GM21717 (cell line): ENCODE results near the gene PTPN1.

ENCODE experiments used
- ATAC-seq: cut with Tn5 transposase; IDR thresholded peaks from one replicate; pipeline ENCODE4 v1.9.1; 2021; ENCODE audit warnings: mild to moderate bottlenecking, moderate library complexity; ENCODE audit not compliant: unreplicated experiment

PTPN1 gene

DNA sequence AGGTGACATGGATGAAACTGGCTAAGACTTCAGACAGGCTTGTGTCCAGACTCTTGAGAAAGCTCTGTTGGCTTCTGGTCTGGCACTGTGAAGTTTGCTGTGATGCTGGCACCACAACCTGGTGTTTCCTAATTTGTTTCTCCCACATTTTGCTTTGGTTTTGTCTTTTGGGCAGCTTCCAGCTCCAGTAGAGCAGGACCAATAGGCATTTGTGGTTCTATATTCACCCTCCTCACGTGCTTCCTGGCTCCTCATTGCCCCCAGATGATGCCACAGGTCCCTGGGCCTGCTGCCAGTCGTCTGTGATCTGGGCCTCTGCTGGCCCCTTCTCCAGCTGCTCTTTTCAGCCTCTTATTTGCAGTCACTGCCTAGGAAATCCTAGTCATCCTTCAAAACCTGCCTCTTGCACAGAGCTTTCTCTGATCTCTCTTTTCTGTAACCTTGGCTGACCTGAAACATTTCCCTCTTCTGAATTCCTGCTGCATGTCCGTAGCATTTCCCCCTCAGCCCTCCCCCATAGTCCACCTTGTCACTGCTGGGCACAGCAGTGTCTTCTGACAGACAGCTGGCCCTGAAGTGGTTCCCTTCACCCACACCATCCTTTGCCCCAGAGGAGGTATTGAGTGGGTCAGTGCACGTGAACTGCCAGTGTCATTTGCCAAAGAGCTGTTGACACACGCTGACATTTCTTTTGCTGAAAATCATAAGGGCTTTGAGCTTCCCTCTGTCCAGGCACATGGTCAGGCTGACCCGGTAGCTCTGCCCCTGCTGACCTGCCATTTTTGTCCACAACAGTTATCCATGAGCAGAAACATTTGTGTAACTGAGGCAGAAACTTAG is 63.0 kb downstream of the PTPN1 start:
- ATAC-seq, result no peak

DNA sequence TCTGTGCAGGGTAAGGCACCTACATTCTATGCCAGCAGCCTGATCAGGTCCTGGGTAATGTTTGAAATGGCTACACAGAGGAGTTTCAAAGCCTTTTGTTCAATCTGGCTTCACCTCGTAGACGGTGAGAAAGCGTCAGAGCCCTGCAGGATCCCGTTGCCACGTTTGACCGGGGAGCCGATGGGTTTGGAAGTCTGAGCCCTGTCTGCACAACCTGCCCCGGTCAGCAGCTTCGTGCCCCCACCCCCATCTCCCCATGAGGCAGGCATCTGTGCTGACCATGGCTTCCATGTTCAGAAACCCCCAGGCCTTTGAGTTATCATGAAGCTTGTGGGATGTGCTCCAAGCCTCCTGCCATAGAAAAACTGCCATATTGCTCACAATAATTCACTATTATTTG is 63.9 kb downstream of the PTPN1 start:
- ATAC-seq, result no peak

DNA sequence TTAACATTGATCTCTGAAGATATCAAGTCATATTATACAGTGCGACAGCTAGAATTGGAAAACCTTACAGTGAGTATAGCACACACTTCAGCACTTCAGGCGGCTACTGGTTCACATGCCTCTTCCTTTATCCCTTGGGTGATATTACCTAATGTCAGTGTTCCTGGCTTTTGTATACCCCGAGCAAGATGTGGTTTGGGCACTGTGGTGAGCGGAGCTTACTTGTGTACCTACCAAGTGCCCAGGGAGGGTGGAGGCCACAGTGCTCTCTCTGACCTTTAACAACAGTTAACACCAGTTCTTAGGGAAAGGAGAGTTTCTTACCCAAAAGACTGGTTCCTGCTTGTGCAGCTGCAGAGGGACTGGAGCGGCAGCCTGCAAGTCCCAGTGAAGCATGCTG is 64.4 kb downstream of the PTPN1 start:
- no peak for ATAC-seq

DNA sequence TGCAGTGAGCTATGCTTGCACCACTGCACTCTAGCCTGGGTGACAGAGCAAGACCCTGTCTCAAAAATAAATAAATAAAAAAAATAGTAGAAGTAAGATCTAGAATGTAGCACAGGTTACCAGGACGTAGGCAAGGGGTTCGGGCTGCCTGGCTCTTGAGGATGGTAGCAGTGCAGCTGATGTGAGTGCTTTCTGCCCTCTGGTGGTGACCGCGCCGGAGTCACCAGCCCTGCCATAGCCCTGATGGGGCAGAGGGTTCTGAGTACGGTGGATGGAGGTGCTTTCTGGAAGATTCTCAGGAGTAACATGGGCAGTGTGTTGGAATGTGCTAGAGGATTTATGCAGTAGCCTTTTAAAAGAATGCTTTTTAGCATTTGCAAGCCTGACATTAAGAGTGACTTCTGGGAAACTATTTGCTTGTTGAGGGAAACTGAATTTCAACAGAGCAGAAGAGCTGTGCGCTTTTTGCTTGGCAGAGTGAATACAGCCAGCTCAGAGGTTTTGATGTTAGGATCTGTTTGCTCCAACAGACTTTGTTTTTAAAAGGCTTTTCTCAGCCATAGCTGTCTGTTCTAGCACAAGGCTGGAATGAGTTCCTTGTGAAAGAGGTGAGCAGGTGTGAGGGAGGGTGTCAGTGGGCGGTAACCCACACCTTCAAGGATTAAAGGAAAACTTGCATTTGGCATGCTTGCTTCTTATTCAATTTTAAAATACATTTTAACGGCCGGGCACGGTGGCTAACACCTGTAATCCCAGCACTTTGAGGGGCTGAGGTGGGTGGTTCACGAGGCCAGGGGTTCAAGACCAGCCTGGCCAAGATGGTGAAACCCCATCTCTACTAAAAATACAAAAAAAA is 65.9 kb downstream of the PTPN1 start:
- ATAC-seq, result no peak

DNA sequence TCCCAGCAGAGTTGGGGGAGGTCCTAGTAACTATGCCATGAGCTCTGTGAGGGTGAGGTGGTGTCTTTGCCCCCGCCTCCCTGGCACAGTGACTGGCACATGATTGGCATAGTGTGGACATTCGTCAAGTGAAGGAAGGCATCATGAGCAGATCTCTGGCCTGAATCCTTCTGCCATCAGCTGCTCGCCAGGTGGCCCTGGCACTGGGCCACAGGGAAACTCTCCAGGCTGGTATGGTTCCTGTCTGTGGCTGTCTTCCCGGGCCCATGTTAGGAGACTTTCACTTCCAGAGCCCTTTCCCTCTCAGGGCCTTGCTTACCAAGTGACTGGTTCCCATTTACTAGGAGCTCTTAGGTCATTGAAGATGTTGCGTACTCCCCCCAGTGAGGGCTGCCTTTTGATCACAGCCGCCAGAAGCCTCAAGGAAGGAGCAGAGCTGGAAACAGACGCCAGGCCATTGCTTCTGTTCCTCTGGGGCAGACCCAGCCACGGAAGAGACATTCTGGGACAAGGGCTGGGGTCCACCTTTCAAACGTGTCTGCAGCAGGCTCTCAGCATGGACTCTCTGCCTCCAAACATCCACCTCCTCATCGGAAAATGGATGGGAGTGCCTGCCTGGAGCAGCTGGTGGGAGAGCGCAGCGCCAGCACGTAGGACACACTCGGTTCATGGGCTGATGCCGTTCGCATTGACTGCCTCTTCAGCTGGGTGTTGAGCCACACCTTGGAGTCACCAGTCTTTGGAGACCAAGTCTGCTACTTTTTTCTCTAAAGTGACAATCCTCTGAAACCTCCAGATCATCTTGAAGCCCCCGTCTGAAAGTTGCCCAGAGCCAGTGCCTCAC is 67.2 kb downstream of the PTPN1 start:
- ATAC-seq, result no peak

DNA sequence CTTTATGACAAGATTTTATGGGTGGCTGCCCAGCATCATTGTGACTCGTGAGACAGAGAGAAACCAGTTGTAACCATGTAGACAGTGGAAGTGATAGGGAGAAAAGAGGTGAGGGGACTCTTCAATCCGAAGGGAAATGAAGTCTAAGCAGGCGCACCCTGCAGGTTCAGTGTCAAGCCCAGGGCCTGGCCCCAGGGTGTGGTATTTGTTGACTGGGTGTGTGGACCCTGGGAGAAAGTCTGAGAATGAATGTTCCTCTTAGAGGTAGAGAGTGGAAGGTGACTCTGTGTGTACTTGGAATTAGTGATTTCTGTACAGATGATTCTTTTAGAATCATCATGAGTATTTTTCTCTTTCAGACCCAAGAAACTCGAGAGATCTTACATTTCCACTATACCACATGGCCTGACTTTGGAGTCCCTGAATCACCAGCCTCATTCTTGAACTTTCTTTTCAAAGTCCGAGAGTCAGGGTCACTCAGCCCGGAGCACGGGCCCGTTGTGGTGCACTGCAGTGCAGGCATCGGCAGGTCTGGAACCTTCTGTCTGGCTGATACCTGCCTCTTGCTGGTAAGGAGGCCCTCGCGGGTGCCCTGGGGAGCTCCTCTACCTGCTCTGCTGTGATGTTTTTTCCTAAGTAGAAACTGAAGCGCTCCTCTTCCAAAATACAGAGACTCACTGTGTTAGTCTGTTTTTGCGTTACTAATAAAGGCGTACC is 68.0 kb downstream of the PTPN1 start:
- ATAC-seq, result no peak

DNA sequence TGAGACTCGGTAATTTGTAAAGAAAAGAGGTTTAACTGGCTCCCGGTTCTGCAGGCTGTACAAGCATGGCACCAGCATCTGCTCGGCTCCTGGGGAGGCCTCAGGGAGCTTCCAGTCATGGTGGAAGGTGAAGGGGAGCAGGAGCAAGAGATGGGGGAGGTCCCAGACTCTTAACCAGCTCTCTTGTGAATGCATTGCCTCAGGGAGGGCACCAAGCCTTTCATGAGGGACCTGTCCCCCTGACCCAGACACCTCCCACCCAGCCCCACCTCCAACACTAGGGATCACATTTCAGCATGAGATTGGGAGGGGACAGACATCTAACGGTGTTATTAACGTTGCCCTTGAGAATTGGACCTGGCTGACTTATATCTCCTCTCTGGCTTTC is 68.6 kb downstream of the PTPN1 start:
- ATAC-seq, result no peak

DNA sequence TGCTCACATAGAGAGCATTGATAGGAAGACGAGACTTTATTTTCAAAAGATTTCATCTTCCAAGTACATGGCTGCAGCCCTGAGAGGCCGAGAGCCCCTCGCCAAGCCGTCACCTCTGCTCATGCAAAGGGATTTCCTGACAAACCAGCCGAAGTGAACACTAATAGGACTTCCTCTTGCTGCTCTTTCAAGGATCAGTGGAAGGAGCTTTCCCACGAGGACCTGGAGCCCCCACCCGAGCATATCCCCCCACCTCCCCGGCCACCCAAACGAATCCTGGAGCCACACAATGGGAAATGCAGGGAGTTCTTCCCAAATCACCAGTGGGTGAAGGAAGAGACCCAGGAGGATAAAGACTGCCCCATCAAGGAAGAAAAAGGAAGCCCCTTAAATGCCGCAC is 69.3 kb downstream of the PTPN1 start:
- ATAC-seq, result no peak

DNA sequence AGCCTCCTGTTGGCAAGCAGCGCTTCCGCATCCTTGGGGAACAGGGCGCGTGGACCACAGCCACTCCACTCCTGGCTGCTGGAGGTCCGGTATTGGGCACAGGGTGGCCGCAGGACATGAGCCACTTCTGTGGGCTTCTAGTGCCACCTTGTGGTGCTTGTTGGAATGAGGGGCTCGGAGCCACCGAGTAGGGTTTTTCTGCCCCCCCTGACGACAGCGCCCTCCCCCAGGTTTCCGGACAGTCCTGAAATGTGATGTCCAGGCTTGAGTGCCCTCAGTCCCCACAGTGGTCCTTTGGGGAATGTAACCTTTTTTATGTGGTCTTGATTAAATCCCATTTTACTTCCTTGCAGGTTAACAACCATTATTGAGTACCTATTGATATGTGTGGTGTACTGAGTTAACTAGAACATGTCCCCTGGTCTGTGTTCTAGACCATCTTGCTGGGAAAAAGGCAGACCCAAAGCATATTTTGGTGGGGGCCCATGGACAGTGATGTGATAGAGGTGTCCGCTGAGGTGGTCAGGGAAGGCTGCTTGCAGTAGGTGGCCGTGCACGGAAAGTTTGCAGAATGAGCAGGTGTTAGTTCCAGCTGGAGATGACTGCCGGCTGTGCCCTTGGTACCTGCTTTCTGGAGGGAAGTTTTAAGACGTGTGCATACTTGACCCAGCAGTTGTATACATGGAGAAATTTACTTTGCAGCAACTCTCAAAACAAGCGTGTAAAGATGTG is 70.0 kb downstream of the PTPN1 start:
- ATAC-seq, result no peak

DNA sequence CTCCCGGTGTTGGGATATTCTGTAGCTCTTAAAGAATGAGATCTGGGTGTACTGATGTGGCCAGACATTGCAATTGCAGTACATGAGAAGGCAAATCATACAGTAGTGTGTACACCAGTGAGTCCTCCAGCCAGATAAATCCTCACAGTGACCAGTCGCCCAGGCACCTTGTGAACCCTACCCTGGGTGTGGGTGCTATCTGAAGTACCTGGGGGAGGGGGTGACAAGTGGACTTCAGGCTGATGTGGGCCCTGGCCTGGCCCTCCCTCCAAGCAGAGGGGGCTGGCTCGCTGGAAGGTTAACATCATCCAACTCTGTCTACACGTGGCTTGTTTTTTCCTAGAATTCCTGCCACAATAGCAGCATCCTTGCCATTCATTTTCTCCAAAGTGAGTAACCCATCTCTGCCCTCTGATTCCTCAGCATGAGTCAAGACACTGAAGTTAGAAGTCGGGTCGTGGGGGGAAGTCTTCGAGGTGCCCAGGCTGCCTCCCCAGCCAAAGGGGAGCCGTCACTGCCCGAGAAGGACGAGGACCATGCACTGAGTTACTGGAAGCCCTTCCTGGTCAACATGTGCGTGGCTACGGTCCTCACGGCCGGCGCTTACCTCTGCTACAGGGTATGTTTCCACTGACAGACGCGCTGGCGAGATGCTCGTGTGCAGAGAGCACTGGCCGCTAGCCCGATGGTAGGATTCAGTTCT is 70.8 kb downstream of the PTPN1 start:
- ATAC-seq, result no peak

DNA sequence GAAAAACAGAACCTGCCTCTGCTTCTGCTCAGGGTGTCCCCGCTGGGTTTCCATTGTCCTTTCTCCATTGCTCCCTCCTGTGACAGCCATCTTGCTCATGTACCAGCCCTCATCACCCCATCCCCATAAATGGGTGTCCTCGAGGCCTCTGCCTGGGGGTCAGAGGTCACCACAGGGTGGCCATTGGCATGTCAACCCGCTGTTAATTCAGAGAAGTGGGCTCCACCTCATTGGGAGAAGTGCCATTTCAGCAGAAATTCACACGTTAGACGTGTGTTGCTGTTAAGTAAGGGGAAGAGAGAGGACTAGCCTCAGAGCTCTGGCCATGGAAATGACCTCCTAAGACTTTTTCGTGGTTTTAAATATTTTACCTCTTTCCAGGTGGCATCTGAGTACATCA is 71.9 kb downstream of the PTPN1 start:
- ATAC-seq, result no peak

DNA sequence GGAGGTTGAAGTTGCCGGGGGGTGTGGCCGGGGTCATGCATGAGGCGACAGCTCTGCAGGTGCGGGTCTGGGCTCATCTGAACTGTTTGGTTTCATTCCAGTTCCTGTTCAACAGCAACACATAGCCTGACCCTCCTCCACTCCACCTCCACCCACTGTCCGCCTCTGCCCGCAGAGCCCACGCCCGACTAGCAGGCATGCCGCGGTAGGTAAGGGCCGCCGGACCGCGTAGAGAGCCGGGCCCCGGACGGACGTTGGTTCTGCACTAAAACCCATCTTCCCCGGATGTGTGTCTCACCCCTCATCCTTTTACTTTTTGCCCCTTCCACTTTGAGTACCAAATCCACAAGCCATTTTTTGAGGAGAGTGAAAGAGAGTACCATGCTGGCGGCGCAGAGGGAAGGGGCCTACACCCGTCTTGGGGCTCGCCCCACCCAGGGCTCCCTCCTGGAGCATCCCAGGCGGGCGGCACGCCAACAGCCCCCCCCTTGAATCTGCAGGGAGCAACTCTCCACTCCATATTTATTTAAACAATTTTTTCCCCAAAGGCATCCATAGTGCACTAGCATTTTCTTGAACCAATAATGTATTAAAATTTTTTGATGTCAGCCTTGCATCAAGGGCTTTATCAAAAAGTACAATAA is 72.5 kb downstream of the PTPN1 start:
- no peak for ATAC-seq

DNA sequence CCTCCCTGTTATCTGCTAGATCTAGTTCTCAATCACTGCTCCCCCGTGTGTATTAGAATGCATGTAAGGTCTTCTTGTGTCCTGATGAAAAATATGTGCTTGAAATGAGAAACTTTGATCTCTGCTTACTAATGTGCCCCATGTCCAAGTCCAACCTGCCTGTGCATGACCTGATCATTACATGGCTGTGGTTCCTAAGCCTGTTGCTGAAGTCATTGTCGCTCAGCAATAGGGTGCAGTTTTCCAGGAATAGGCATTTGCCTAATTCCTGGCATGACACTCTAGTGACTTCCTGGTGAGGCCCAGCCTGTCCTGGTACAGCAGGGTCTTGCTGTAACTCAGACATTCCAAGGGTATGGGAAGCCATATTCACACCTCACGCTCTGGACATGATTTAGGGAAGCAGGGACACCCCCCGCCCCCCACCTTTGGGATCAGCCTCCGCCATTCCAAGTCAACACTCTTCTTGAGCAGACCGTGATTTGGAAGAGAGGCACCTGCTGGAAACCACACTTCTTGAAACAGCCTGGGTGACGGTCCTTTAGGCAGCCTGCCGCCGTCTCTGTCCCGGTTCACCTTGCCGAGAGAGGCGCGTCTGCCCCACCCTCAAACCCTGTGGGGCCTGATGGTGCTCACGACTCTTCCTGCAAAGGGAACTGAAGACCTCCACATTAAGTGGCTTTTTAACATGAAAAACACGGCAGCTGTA is 73.4 kb downstream of the PTPN1 start:
- no peak for ATAC-seq

DNA sequence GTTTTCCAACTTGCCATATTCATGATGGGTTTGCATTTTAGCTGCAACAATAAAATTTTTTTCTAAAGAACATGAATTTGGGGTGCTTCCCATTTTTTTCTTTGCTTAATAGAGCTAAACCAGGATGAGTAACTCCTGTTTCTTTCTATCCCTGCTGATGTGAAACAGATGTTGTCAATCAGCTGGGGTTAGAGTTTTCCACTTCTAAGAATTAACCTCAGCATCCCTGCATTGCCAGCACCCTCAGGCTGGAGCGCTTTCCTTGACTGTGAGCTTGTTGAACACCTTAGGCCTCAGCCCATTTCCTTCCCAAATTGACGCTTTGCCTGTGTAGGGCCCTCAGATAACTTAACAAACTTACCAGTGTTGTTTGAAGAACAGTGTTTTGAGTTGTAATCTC is 74.5 kb downstream of the PTPN1 start:
- no peak for ATAC-seq

DNA sequence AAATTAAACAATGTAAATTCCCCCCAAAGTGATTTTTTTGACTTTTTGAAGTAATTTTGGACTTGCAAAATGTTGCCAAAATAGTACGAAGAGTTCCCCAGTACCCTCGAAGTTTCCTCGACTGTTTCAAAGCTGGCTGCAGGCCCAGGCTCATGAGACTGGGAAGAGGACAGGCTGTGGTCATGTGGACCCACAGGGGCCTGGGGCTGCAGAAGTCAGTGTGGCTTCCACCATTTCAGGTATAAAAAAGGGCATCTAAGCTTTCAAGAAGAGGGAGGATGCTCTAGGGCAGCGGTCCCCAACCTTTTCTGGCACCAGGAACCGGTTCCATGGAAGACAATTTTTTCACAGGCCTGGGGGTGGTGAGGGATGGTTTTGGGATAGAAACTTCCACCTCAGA is 75.0 kb downstream of the PTPN1 start:
- ATAC-seq, result no peak

DNA sequence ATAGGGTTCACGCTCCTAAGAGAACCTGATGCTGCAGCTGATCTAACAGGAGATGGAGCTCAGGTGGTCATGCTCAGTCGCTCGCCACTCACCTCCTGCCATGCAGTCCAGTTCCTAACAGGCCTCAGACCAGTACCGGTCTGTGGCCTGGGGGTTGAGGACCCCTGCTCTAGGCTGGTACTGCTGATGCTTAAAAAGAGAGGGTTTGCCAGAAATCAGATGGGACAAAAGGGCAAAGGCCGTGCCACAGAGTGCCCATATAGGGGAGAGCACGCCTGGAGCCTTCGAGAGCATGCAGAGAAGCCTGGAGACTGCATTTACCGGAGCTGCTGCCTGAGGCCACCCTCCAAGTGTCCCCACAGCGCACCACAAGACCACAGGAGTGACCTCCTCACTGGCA is 75.5 kb downstream of the PTPN1 start:
- ATAC-seq, result no peak

DNA sequence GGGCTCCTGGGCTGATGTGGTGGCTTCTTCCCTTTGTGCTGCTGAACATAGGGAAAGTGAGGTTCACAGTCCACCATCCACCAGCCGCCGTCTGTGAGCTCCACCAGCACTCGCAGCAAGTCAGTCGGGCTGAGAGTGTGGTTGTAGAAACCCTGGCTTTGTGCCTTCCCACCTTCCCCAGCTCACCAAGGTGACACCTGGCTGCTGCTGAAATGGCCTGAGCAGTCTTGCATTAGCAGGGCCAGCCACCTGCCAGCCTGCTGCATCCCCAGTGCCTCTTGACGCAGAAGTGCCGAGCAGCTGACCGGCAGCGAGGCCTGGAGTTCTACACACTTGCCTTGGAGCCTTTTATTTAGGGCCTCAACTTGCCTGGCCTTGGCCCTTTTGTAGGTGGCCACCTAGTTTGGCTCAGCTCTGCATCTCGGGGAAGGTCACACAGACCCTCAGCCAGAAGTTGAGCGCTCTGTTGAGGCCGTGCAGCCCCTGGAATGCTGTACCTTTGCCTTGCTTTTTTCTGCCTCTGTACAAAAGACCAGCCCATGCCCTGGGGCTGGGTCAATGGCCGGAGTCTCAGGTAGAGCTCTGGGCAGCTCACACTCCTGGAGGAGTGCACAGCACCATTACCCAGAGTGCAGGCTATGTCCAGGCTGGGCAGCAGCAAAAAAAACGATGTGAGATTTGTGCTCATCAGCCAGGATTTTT is 76.5 kb downstream of the PTPN1 start:
- ATAC-seq, result no peak
